Uterine smooth muscle cell (primary cell): Measurements from ENCODE around the gene JUN. TPM values are rescaled to one million over a fixed set of nuclear protein-coding genes. Genes with fewer than 3 reads are reported as not detected.

Experiments used
- total RNA-seq: library from RNA; depleted of rRNA; stranded (reverse); fragments of >200 nt; gene quantifications from 2 replicates; pipeline ENCODE4 v1.2.3, GENCODE V29; 2014

Gene JUN
- 78.2 and 112 TPM in 2 replicates for total RNA-seq

GRCh38 chr1:58783993-58784757 lies at the start of gene JUN:
TSS of gene JUN (minus strand) at chr1:58784047. CDS start at chr1:58783070, 977 bp downstream.

Other genes with a start within 250 kb of the JUN start
- gene OMA1, start 237.3 kb downstream of the JUN start, total RNA-seq = 15.9 and 30.4 TPM in 2 replicates
- gene TACSTD2, start 206.8 kb downstream of the JUN start, total RNA-seq = 0.11 and 0.12 TPM in 2 replicates
- gene MYSM1, start 84.0 kb downstream of the JUN start, total RNA-seq = 19.1 and 19.9 TPM in 2 replicates